Upper lobe of left lung (tissue), 6 donors: ENCODE measurements around the gene ERGIC1. TPM values are rescaled to one million over a fixed set of nuclear protein-coding genes. Genes with fewer than 3 reads are reported as not detected.
A peak's percentile ranks its signal among the peaks of the same experiment; 100 is the strongest.

Experiments
- ATAC-seq, 2 donors: fragments of 200-7000 bp; cut with Tn5 transposase; one replicate each; pipeline ENCODE4 v1.9.1; 2022; ENCODE audit warnings: mild to moderate bottlenecking in 2 of 2, moderate library complexity in 2 of 2; ENCODE audit not compliant: low FRiP score in 2 of 2
- DNase-seq, 2 donors: peaks; one replicate each; pipeline ENCODE4 v3.0.0-alpha.2; 2019 to 2020
- H3K27ac ChIP-seq, 4 donors: fragments of 200-600 bp; sonication (generic); one replicate each; pipeline ENCODE4 v1.5.1; 2016 to 2019
- H3K27me3 ChIP-seq, 4 donors: fragments of 200-600 bp; sonication (generic); one replicate each; pipeline ENCODE4 v1.5.1; 2017 to 2019
- H3K36me3 ChIP-seq, 4 donors: fragments of 200-600 bp; sonication (generic); one replicate each; pipeline ENCODE4 v1.5.1; 2016 to 2019
- H3K4me1 ChIP-seq, 4 donors: fragments of 200-600 bp; sonication (generic); one replicate each; pipeline ENCODE4 v1.5.1; 2018 to 2019
- H3K4me3 ChIP-seq, 4 donors: fragments of 200-600 bp; sonication (generic); one replicate each; pipeline ENCODE4 v1.5.1; 2017 to 2019; ENCODE audit warnings: mild to moderate bottlenecking in 2 of 4, moderate library complexity in 1 of 4
- H3K9me3 ChIP-seq, 4 donors: fragments of 200-600 bp; sonication (generic); one replicate each; pipeline ENCODE4 v1.5.1; 2018 to 2019
- EP300 ChIP-seq, 4 donors: sonication (generic); formaldehyde crosslinking; IDR thresholded peaks; one replicate each; pipeline ENCODE4 v1.5.1; 2017; ENCODE audit warnings: antibody characterized with exemption in 4 of 4, control low read depth in 2 of 4
- POLR2A ChIP-seq, 4 donors: fragments of 450-650 bp; IDR thresholded peaks; one replicate each; pipeline ENCODE4 v1.5.1; 2016 to 2017; ENCODE audit warnings: antibody characterized with exemption in 4 of 4, mild to moderate bottlenecking in 2 of 4
- POLR2AphosphoS5 ChIP-seq, 2 donors: sonication (generic); formaldehyde crosslinking; IDR thresholded peaks; one replicate each; pipeline ENCODE4 v1.5.1; 2017; ENCODE audit warnings: antibody characterized with exemption in 2 of 2
- WGBS, 2 donors: methylation state at CpG; one replicate each; pipeline ENCODE4 v1.1.5; 2017 to 2018; 5-methylcytosine and 5-hydroxymethylcytosine counted together
- total RNA-seq, 6 donors: library from RNA; depleted of rRNA in 4 of 6; stranded (reverse); fragments of >200 nt in 4 of 6; gene quantifications; one replicate each; pipeline versions ENCODE4 v1.1.0 to v1.2.1, GENCODE V29; 2016 to 2021
- TF ChIP-seq, protein P1 (sequence below), 6 experiments: fragments of 450-650 bp in 4 of 6; fragments of 200-600 bp in 2 of 6; sonication (generic) in 2 of 6; IDR thresholded peaks; one replicate each; pipeline ENCODE4 v1.5.1; 2016 to 2019; ENCODE audit warnings: antibody characterized with exemption in 6 of 6
- donor health status: DM: no; HTN: no; CAD: no; lungs with moderate emphysema.
- donor health status: DM: no; HTN: yes; CAD: no; lungs with severe emphysema.

Gene ERGIC1
- total RNA-seq, 6 donors from 2014 or later, result 158 to 225 (median 173) TPM

DNA sequence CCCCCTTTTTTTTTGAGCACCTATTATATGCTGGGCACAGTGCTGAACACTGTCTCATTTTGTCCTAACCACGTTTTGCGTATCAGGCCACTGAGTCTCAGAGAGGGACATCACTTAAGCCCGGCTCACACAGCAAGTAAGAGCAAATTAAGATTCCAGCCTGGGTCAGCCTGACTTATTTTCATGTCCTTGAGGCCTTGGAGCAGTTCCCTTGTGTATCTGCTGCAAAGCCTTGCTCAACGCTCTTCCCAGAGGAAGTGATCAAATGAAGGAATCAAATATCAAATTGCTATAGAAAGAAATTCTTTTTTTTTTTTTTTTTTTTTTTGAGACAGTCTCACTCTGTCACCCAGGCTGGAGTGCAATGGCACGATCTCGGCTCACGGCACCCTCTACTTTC lies 30.7 kb downstream of the ERGIC1 start:
- no peak for DNase-seq
- Histone ChIP-seq H3K4me1 (peaks cover 62 to 72% (median 69%) of the 10 kb centered on the region in 4 donors), H3K9me3 (no peaks in the 10 kb centered on the region), H3K36me3 (no peaks in the 10 kb centered on the region), H3K27me3 (no peaks in the 10 kb centered on the region), H3K27ac (no peak overlapping the region), H3K4me3 (no peak overlapping the region)
- no peak for TF ChIP-seq EP300 (IDR thresholded peaks at IDR 0.05)
- no peak for TF ChIP-seq POLR2A (IDR thresholded peaks at IDR 0.05)
- TF ChIP-seq, protein P1, sequence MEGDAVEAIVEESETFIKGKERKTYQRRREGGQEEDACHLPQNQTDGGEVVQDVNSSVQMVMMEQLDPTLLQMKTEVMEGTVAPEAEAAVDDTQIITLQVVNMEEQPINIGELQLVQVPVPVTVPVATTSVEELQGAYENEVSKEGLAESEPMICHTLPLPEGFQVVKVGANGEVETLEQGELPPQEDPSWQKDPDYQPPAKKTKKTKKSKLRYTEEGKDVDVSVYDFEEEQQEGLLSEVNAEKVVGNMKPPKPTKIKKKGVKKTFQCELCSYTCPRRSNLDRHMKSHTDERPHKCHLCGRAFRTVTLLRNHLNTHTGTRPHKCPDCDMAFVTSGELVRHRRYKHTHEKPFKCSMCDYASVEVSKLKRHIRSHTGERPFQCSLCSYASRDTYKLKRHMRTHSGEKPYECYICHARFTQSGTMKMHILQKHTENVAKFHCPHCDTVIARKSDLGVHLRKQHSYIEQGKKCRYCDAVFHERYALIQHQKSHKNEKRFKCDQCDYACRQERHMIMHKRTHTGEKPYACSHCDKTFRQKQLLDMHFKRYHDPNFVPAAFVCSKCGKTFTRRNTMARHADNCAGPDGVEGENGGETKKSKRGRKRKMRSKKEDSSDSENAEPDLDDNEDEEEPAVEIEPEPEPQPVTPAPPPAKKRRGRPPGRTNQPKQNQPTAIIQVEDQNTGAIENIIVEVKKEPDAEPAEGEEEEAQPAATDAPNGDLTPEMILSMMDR (IDR thresholded peaks at IDR 0.05), result no peak
- no peak for TF ChIP-seq POLR2AphosphoS5 (IDR thresholded peaks at IDR 0.05)
- ATAC-seq, result no peak
- 87 to 89% methylated on average over 7 of the region's 7 CpGs for WGBS, 2 donors

DNA sequence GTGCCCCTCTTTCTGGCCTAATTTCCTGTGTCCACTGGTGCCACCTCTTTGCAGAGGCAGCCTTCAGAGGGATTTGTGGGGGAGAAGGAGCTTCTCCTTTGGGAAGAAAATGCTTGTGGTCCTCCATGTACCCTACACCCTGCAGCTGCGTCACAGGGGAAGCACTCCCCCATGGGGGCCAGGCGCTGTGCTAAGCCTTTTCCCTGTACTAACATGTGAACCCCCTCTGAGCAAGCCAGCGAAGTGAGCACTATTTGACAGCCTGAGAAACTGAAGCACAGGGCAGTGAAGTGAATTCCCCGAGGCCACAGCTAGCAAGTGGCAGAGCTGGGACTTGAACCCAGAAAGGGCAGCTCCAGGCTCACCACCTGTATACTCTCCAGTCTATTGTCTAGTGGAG lies 32.3 kb downstream of the ERGIC1 start:
- TF ChIP-seq POLR2A (IDR thresholded peaks at IDR 0.05), result no peak
- TF ChIP-seq, protein P1 (IDR thresholded peaks at IDR 0.05), result no peak
- TF ChIP-seq EP300 (IDR thresholded peaks at IDR 0.05), result no peak
- no peak for TF ChIP-seq POLR2AphosphoS5 (IDR thresholded peaks at IDR 0.05)
- WGBS, 2 donors, result 94 to 100% methylated on average over 2 to 4 of the region's 4 CpGs
- peaks cover 62 to 75% (median 69%) of the 10 kb centered on the region in 4 donors for H3K4me1 ChIP-seq
- H3K27me3 ChIP-seq, result no peaks in the 10 kb centered on the region
- peak overlapping the region in 3 of 4 donors; percentile 24 to 96 (median 54) for H3K27ac ChIP-seq
- ATAC-seq (no peak), DNase-seq (no peak)
- no peaks in the 10 kb centered on the region for H3K9me3 ChIP-seq
- H3K4me3 ChIP-seq, result no peak overlapping the region
- no peaks in the 10 kb centered on the region for H3K36me3 ChIP-seq

GRCh38 chr5:172866802-172867748 lies 33.0 kb downstream of the ERGIC1 start:
- ATAC-seq (peak in 1 of 2 donors; percentile 7), DNase-seq (no peak)
- Histone ChIP-seq H3K9me3 (no peaks in the 10 kb centered on the region), H3K36me3 (no peaks in the 10 kb centered on the region), H3K4me1 (peaks cover 62 to 75% (median 69%) of the 10 kb centered on the region in 4 donors), H3K27ac (peak overlapping the region; percentile 81 to 96 (median 88)), H3K4me3 (no peak overlapping the region), H3K27me3 (no peaks in the 10 kb centered on the region)
- WGBS, 2 donors, result 80 to 81% methylated on average over 7 to 9 of the region's 9 CpGs
- TF ChIP-seq EP300 (IDR thresholded peaks at IDR 0.05) (no peak), POLR2A (IDR thresholded peaks at IDR 0.05) (no peak), POLR2AphosphoS5 (IDR thresholded peaks at IDR 0.05) (peak in 1 of 2 donors; percentile 24)
- TF ChIP-seq, protein P1 (IDR thresholded peaks at IDR 0.05), result no peak

DNA sequence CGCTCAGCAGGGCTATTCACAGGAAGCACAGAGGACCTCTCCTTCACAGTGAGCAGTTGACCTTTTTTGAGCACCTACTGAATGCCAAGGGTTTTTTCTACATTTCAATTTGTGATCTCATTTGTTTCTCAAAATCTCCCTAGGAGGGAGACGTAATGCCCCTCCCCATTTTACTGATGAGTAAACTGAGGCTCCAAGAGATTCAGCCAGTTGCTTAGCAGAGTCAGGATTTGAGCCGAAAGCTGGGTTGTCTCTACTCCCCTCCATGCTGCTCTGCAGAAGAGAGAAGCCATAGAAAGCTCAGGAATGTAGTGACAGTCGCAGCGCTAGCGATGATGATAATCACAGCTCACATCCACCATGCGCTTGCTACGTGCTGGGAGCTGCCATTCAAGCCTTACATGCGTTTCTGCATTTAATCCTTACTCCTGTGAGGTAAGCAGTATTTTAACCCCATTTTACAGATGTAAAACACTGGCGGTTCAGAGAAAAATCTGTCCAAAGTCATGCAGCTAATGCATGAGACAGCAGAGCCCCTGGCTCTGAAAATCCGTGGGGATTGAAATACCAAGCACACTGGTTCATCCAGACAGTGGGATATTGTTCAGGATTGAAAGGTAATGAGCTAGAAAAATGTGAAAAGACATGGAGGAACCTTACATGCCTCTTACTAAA lies 33.8 kb downstream of the ERGIC1 start:
- Histone ChIP-seq H3K27me3 (no peaks in the 10 kb centered on the region), H3K9me3 (no peaks in the 10 kb centered on the region), H3K27ac (peak overlapping the region; percentile 81 to 96 (median 88)), H3K4me3 (no peak overlapping the region), H3K4me1 (peaks cover 63 to 75% (median 69%) of the 10 kb centered on the region in 4 donors), H3K36me3 (no peaks in the 10 kb centered on the region)
- ATAC-seq, result no peak
- WGBS, 2 donors, result 72 to 82% methylated on average over 11 of the region's 11 CpGs
- DNase-seq, result no peak
- no peak for TF ChIP-seq POLR2A (IDR thresholded peaks at IDR 0.05)
- TF ChIP-seq EP300 (IDR thresholded peaks at IDR 0.05), result no peak
- TF ChIP-seq, protein P1 (IDR thresholded peaks at IDR 0.05), result no peak
- TF ChIP-seq POLR2AphosphoS5 (IDR thresholded peaks at IDR 0.05), result no peak
